HG02798 (cell line): Measurements from ENCODE around the gene MMAA.
A peak's percentile ranks its signal among the peaks of the same experiment; 100 is the strongest.
"Not testable (repeated sequence)": the region's sequence is repeated elsewhere in the genome, so short reads cannot be mapped to it uniquely, and the experiment has no call there.

Experiments
- ATAC-seq: cut with Tn5 transposase; IDR thresholded peaks from one replicate; pipeline ENCODE4 v1.9.1; 2021; ENCODE audit warnings: mild to moderate bottlenecking; ENCODE audit not compliant: unreplicated experiment, poor library complexity

The MMAA gene

DNA sequence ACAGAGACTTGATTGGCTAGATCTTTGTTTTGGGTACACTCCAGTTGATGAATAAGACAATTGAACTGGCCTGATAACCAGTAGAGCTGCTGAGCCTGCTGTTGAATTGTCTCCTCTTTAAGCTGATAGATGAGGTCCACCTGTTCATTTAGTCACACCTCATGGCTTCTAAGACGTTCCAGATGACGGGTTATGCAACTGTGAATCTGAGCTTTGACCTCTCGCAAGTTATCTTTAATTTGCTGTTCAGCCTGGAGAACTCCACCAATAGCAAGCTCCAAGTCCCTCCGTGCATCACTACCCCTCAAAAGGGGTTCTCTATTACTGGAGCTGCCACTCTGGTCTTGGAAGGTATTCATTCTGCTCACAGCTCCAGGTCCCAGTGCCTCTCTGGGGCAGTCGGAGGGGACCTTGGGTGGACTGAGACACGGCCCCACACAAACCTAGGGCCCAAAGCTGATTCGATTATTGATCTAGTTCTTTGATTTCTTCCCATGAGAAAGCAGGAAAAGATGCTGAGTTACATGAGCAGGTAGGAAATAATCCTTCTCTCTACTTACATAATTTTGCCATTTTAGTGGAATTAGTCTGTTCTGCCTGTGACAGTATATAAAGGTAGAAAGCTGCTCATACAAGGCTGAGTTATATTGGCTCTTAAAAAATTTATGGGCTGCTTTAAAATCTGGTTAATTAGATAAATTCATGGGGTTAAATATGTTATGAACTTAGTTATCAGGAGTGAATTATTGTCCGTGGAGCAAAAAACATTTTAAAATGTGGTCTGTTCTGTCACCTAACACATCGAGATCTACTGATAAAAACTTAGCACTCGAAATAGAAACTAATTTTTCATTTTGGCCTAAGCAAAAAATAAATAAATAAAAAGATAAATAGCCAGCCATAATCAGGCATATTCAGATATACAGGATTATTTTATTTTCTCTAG is 6.8 kb downstream of the MMAA start:
- peak; percentile 52 for ATAC-seq

DNA sequence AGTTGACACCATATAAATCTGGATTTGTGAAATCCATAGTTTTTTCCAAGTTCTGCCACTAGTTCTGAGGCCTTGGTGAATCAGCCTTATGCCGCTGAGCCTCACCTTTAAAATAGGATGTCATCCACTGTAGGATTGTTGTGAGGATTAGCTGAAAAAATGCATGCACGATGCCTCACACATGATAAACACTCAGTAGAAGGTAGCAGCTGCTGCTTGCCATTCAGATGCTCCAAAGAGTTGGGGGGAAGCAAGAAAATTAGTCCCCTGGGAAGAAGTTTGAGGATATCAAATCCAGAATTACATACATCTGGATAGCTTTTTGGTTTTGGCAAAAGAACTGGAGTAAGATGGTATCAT is 7.4 kb downstream of the MMAA start:
- ATAC-seq = no peak

DNA sequence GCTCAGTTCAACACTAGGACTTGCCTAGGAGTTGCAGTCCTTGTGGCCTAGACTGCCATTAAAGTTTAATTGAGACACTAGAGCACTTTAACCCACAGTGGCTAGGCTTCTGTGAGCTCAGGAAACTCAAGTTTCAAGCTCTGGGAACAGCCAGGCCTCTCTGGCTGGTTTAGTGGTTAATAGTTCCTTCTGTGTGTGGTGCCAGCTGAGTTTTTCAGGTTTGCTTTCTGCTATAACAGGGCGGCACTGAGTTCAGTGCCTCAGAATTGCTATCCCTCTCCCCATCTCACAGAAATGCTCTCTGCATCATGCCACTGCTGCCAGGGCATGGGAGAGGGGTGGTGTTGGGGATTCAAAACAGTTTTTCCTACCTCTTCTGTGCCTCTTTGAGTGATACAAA is 15.9 kb downstream of the MMAA start:
- no peak for ATAC-seq

DNA sequence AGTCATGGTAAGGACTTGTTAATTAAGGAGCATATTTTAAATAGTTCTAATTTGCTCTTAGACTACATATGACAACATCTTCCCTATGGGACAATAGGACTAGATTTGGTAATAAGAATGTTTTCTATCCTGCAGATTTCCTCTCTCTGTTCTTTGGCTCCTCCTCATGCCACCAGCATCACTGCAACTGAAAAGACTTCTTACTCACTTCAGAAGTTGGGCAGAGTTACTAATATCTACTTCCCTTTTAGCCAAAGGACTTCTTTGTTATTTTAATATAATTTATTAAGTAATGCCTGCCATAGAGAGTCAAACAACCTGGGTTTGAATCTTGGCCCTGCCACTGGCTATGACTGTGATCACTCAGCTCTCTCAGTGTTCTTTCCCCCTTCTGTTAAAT is 16.4 kb downstream of the MMAA start:
- no peak for ATAC-seq

DNA sequence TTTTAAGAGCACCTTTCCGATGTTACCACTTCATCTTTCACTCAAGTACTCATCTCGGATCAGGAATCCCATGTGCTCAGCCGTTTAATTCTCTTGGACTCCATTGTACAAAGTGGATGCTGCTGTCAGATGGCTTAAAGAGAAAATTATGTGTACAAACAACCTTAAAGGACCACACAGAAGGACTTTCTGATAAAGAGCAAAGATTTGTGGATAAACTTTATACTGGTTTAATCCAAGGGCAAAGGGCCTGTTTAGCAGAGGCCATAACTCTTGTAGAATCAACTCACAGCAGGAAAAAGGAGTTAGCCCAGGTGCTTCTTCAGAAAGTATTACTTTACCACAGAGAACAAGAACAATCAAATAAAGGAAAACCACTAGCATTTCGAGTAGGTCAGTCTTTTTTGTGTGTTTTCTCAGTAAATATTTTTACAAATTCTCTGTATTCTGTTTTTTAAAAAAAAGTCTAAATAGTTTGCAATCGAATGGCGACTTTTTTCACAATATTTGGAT is 20.1 kb downstream of the MMAA start:
- no peak for ATAC-seq

DNA sequence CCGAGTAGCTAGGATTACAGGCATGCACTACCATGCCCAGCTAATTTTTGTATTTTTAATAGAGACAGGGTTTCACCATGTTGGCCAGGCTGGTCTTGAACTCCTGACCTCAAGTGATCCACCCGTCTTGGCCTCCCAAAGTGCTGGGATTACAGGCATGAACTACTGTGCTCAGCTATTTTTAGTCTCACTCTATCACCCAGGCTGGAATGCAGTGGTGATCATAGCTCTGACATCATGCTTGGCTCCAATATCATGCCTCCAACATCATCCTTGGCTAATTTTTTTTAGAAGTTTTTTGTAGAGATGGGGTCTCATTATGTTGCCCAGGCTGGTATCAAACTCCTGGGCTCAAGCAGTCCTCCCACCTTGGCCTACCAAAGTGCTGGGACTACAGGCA is 21.1 kb downstream of the MMAA start:
- not testable (repeated sequence) for ATAC-seq

DNA sequence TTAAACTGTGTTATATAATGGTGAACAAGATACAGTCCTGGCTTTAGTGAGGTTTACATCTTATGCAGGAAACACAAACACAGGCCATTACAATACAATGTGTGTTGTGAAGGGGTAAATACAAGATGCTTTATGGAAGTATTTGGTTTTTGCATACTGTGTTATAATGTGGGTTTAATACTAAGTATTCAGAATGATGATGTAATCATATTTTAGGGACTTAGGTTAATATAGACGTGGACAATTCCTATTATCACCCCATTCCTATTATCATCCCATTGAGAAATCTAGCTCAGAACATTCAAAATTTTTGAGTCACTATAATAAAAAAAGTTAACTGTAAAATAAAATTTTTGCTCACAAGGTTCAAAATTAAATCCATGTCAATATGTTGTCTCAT is 24.1 kb downstream of the MMAA start:
- no peak for ATAC-seq

DNA sequence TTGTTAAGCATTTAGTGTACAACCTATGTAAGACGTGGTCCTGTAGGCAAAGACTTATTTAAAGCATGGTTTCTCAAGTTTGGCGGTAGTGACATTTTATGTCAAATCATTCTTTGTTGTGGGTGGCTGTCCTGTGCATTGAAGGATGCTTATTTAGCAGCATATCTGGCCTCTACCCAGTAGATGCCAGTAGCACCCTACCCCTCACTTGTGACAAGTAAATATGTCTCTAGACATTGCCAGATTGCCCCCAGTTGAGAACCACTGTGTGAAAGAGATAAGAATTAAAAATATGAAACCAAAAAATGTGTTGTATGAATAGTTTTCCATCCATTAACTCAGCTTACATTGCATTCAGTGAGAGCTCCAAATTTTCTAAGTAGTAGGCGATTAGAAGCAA is 25.5 kb downstream of the MMAA start:
- no peak for ATAC-seq

DNA sequence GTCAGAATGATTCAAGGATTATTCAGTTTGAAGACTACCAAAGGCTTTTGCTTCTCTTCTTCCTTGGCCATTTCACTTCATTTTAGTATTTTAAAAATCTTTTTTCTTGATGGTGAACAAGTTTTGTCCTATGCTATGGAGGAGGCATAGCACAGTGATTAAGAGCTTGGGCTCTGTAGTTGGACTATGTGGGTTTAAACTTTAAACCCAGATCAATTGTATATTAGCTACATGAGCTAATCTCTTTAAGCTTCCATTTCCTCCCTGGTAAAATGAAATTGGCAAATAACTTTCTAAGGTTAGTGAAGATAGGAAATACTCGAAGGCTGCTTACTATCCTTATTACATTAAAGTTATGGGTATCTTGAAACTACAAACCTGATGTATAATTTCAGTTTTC is 37.0 kb downstream of the MMAA start:
- no peak for ATAC-seq

DNA sequence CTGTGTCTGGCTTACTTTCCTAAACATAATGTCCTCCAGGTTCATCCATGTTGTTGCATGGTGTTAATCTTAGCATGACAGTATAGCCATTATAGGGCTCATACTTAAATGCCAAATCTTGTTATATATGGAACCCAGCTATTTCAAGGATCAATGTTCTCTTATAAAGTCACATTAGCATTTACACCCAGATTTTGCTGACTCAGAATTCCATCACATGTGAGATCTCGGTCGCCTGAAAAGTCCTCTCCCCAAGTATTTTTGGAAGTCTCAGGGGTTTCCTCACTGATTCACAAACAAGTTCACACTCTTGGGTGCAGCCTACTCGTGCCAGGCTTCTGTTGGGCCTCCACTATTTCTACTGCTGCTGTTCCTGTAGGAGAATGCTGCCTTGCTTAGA is 40.9 kb downstream of the MMAA start:
- ATAC-seq = no peak

DNA sequence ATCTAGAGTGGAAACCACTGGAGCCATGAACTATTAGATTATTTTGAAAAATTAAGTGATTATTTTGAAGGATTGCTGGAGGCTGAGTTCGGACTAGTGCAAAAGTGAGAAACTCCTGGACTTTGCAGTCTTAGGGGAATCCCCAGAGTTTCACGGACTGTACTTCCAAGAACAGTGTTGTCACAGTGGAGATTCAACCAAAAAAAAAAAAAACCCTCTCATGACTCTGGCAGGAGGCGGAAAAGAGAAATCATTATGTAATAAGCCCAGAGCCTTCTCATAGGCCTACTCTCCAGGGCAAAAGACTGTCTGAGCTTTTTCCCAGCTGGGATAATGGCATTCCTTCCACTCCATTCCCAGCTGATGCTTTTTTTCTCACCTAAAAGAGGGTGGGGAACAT is 44.0 kb downstream of the MMAA start:
- no peak for ATAC-seq

DNA sequence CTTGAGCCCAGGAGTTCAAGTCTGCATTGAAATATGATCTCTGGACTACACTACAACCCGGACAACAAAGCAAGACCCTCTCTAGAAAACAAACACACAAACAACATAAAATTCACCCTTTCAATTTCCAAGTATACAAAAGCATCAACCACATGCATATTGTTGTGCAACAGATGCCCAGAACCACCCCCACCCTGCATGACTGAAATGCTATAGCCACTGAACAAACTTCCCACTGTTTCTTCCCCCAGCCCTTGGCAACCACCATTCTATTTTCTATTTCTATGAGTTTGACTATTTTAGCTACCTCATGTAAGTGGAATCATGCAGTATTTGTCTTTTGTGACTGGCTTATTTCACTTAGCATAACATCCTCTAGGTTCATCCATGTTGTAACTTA is 46.6 kb downstream of the MMAA start:
- no peak for ATAC-seq

DNA sequence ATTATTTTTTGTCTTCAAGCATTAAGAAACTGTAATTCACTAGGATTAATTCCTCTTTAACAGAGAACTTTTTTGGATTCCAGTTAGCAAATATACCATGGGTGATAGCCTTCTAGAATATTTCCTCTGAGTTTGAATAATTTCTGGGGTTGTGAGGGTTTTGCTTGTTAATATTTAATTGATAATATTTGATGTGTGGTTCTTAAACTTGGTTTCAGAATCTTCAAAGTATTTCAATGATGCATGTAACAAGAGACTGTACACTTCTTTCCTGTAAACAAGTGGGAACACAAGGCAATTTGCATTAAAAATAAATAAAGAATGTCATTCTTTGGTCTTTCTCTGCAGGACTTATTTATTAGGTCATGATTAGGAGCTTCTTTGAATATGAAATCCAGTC is 51.2 kb downstream of the MMAA start:
- no peak for ATAC-seq

DNA sequence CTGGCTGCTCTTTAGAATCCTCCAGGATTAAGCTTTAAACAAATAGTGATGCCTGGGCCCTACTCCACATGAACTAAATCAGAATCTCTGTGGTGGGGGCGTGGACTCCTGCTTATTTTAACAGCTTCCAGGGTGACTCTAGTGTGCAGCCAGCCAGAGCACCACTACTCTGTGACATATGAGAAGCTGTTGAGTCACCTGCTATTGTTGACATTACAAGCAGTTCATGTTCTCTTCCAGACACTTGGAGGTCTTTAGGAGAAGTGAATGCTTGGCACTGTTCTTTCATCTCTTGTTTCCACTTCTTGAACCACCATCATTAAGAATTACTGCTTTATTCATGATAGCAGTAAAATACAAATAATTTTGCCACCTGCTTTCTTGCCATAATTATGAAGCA is 60.3 kb downstream of the MMAA start:
- ATAC-seq = no peak

DNA sequence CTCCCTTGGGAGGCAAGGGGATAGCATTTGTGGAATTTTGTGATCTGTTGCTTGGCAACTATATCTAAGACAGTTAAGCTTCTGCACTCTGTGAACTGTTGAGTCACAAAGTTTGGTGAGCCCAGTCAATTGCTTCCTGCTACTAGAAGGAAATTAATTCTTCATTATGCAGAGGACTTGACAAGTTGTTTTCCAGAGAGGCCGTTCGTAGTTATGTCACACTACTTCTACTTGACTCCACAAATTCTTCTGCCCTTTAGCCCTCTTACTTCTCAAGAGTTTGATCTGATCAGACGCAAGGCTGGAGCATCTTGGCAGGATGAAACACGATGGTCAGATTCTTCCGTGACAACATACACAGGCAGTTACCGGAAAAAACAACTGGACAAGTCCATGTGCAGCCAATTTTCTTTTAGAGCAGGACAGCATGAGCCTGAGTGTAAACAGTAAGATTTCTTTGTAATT is 60.8 kb downstream of the MMAA start, which contains the start of gene C4orf51:
Gene C4orf51 (plus strand): TSS at position 156 of the 465 bp plus-strand sequence. CDS start 58 bp downstream, at position 214.
- ATAC-seq = no peak

DNA sequence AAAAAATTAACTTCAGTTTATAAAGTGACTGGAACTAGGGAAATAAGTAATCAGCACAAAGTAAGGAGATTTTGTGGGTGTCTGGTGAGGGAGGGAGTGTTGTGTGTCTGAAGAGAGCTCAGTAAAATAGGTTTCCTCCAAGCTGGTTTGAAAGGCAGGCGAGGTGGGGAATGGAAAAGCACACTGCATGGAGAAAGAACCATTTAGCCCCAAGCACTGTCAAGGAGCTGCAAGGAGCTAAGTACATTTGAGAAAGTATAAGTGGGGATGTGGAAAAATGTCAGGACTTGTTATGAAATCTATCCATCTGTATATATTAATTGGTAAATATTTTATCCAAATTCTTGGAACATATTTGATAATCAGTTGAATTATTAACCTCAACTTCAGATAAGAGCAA is 61.7 kb downstream of the MMAA start:
- no peak for ATAC-seq

DNA sequence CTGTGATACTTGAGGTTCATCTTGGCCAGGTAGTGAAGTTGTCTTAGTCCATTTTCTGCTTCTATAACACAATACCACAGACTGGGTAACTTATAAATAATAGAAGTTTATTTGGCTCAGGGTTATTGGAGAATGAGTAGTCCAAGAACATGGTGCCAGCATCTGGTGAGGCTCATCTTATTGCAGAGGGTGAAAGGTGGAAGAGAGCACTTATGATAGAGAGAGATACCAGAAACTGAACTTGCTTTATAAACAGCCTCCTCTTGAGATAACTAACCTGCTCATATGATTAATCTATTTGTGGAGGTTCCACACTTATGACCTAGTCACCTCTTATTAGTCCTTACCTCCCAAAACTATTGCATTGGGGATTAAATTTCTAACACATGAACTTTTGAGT is 62.3 kb downstream of the MMAA start:
- no peak for ATAC-seq

DNA sequence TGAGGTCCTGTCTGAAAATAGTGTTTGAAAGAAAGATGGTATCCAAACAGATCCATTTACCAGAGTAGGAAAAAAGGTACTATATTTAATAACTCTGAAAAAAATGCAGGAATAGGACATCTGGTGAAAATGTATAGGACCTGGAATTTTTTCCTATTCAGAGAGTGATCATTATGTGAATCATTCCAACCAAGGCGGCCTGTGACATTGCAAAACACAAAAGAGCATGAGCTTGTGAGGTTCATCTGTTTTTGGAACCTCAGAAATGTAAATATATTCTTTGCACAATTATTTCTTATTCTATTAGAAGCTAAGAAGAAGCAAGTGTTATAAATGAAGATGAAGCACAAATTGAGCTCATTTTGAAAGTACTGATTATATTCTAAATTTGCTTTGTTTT is 62.8 kb downstream of the MMAA start:
- no peak for ATAC-seq

DNA sequence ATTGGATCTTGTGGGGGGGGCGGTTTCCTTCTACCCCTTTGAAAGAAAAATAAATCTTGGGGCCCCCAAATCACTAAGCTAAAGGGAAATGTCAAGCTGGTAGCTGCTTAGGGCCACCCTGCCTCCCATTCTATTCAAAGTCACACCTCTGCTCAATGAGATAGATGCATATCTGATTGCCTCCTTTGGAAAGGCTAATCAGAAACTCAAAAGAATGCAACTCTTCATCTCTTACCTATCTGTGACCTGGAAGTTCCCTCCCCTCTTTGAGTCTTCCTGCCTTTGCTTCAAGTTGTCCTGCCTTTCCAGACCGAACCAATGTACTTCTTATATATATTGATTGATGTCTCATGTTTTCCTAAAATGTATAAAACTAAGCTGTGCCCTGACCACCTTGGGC is 67.8 kb downstream of the MMAA start:
- no peak for ATAC-seq

DNA sequence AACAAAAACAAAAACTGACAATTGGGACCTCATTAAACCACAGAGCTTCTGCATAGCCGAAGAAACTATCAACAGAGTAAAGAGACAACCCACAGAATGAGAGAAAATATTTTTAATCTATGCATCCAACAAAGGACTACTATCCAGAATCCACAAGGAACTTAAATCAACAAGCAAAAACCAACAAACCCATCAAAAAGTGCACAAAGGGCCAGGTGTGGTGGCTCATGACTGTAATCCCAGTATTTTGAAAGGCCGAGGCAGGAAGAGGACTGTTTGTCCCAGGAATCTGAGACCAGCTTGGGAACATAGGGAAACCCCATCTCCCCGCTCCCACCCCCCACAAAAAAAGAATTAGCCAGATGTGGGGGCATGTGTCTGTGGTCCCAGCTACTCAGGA is 71.4 kb downstream of the MMAA start:
- no peak for ATAC-seq

DNA sequence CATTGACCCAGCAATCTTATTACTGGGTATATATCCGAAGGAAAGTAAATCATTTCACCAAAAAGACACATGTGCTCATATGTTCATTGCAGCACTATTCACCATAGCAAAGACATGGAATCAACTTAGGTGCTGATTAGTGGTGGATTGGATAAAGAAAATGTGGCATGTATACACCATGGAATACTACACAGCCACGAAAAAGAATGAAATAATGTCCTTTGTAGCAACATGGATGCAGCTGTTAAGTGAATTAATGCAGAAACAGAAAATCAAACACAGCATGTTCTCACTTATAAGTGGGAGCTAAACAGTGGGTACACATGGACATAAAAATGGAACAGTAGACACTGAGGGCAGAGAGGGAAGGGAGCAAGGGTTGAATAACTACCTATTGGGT is 72.2 kb downstream of the MMAA start:
- ATAC-seq = not testable (repeated sequence)

DNA sequence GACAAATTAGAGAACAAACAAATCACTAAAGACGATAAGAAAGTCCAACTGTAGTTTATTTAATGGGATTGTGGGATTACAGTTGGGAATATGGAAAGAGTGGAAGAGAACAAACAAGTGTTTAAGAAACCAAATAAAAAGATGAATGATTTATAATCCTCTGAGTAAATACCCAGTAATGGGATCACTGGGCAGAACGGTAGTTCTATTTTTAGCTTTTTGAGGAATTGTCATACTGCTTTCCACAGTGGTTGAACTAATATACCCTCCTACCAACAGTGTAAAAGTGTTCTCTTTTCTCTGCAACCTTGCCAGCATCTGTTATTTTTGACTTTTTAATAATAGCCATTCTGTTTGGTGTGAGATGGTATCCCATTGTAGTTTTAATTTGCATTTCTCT is 75.7 kb downstream of the MMAA start:
- no peak for ATAC-seq
